Activated CD4-positive, alpha-beta T cell treated with anti-CD3 and anti-CD28 coated beads, Interleukin-2, amount 50 U/mL, for 24 hours (primary cell): ENCODE data around the gene TCERG1L.

Source experiments
- DNase-seq, 2 donors: peaks; one replicate each; pipeline ENCODE4 v3.0.0-alpha.2; 2020; ENCODE audit warnings: low read depth in 1 of 2, low spot score in 1 of 2

Gene TCERG1L

GRCh38 chr10:131230166-131230565 lies 81.4 kb downstream of the TCERG1L start:
- DNase-seq, result no peak

GRCh38 chr10:131227163-131227740 lies 84.3 kb downstream of the TCERG1L start:
- DNase-seq, result no peak

- no peak for DNase-seq
Observed at GRCh38 chr10:131226446-131227162, 84.9 kb downstream of the TCERG1L start.

GRCh38 chr10:131224106-131224505 lies 87.4 kb downstream of the TCERG1L start:
- DNase-seq, result no peak

GRCh38 chr10:131223422-131223821 lies 88.1 kb downstream of the TCERG1L start:
- DNase-seq, result no peak

- no peak for DNase-seq
Observed at GRCh38 chr10:131222986-131223385, 88.5 kb downstream of the TCERG1L start.

GRCh38 chr10:131221632-131222277 lies 89.8 kb downstream of the TCERG1L start:
- DNase-seq, result no peak

GRCh38 chr10:131220601-131221171 lies 90.8 kb downstream of the TCERG1L start:
- no peak for DNase-seq

GRCh38 chr10:131219955-131220489 lies 91.5 kb downstream of the TCERG1L start:
- no peak for DNase-seq

GRCh38 chr10:131219584-131219886 lies 92.0 kb downstream of the TCERG1L start:
- DNase-seq, result no peak

- no peak for DNase-seq
Observed at GRCh38 chr10:131218811-131219583, 92.5 kb downstream of the TCERG1L start.

GRCh38 chr10:131216681-131217230 lies 94.8 kb downstream of the TCERG1L start:
- DNase-seq, result no peak

- no peak for DNase-seq
Observed at GRCh38 chr10:131215776-131216175, 95.7 kb downstream of the TCERG1L start.

GRCh38 chr10:131214521-131215244 lies 96.8 kb downstream of the TCERG1L start:
- no peak for DNase-seq

GRCh38 chr10:131213741-131214505 lies 97.6 kb downstream of the TCERG1L start:
- no peak for DNase-seq

GRCh38 chr10:131212763-131213325 lies 98.7 kb downstream of the TCERG1L start:
- no peak for DNase-seq

GRCh38 chr10:131211965-131212619 lies 99.4 kb downstream of the TCERG1L start:
- no peak for DNase-seq

- no peak for DNase-seq
Observed at GRCh38 chr10:131211559-131211958, 100.0 kb downstream of the TCERG1L start.

GRCh38 chr10:131211146-131211545 lies 100.4 kb downstream of the TCERG1L start:
- no peak for DNase-seq
